ENCODE results near the gene RPL31.

Gene RPL31

DNA sequence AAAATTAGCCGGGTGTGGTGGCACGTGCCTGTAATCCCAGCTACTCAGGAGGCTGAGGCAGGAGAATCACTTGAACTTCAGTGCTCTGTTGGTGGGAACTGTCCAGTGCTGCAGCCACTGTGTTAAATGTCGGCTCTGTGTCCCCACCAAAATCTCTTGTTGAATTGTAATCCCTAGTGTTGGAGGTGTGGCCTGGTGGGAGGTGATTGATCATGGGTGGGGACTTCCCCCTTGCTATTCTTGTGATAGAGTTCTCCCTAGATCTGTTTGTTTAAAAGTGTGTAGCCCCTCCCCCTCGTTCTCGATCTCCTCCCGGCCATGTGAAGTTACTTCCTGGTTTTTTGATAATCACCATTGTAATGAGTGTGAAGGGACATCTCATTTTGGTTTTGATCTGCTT is 9.8 kb upstream of the RPL31 start:
- no peak for DNase-seq (ENCODE audit: insufficient read length, low spot score)
- no peak for FAIRE-seq

DNA sequence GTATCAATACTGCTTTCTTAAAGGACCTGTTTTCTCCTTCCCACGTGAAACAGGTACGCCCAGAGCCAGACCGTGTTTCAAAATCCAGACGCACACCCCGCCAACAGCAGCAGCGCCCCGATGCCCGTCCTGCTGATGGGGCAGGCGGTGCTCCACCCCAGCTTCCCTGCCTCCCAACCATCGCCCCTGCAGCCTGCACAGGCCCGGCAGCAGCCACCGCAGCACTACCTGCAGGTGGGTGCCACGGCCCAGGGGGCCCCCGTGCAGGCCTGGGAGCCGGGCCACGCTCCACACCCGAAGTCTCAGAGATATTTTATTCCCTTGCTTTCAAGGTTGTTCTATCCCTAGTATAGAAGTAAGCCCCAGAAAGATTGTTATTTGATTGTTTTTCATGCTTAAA is 8.8 kb upstream of the RPL31 start:
- no peak for FAIRE-seq

DNA sequence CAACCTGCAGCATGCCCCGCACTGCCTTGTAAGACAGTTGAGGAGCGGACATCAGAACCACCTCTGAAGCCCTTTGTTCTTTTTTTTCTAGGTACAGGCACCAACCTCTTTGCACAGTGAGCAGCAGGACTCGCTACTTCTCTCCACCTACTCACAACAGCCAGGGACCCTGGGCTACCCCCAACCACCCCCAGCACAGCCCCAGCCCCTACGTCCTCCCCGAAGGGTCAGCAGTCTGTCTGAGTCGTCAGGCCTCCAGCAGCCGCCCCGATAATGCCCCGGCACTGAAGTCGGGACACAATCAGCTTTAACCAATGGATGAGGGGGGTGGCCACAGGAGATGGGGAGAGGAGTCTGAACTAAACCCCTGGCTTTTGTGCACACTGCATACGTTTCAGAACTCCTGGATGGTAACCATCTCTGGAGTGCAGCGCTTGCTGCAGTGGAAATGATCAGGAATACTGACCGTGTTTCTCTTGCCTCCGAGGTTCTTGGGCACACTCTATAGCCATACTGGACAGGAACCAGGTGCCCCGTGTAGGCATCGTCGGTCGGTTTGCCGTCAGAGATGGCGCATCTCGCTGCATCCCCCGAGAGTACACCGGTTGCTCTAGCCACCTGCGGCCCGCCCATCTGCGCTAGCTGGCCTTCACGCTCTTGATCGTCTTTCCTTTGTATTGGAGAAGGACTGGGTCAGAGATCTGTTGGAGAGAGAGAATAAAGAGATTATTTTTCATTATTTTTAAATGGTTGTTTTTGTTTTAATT is 6.6 kb upstream of the RPL31 start:
- FAIRE-seq (no peak), DNase-seq (ENCODE audit: insufficient read length, low spot score) (no peak)

More for the DNA sequence above, 8.8 kb upstream of the RPL31 start:
- DNase-seq (ENCODE audit: insufficient read length, low spot score): no peak

DNA sequence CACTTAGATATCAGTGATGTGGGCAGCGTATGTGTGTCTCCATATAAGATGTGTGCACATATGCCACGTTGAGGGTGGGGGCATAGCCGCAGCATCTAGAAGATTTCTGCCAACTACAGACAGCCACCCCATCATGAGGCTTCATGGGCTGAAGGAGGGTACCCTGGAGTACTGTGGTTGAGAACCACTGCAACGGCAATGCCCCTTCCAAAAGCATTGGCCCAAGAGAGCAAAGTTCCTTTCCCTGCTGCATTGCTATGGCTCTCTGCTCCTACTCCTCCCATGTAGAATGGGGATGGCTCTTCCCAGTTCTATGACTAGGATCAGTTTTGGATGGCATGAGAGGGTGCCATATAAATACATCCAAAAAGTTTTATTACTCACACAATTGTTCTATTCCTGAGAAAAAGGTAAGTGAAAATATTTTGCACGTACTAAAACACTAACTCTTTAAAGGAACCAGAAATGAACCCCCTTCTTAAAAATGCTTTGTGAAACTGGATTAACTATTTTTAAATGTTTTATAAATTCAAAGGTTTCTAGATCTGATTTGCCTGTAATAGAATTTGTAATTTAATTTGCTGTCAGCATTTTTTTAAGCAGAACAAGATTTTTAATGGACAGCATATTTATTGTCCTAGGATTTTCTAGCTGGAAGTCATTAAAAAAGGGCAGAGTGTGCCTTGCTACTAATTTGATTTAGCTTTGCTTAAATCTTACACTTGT is 4.4 kb upstream of the RPL31 start:
- no peak for DNase-seq (ENCODE audit: insufficient read length, low spot score)
- FAIRE-seq: no peak

DNA sequence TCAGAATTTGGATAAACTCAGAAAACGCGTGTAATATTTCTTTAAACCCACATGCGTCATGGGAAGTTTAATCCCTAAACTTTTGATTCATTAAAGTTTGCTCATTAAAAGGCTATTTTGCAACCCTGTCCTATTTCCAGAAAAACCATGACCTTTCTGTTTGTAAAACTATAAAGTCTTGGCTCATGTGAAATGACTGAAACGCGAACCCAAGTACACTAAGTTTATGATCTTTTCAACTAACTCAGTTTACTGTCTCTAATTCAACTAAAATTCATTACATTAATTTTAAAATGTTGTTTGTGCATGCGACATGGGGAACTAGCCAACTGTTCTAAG is 3.9 kb upstream of the RPL31 start:
- FAIRE-seq (no peak), DNase-seq (ENCODE audit: insufficient read length, low spot score) (no peak)

DNA sequence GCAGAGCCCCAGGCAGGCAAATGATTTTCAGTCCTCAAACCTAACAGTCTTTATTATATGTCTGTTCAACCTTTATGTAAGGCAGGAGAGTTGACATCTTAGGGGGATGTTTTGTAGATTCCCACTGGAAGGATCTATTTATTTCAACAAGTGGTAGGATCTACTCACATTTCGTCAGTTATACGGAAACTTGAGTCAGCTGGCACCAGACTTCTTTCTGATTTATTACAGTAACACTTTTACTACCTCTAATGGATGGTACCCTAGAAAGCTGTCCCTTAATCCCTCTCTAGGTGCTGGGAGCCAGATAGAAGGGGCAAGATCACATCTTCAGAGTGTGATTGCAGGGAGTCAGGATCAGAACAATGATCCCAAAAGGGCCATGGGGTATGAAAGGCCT is 2.1 kb upstream of the RPL31 start:
- FAIRE-seq (no peak), DNase-seq (ENCODE audit: insufficient read length, low spot score) (no peak)

DNA sequence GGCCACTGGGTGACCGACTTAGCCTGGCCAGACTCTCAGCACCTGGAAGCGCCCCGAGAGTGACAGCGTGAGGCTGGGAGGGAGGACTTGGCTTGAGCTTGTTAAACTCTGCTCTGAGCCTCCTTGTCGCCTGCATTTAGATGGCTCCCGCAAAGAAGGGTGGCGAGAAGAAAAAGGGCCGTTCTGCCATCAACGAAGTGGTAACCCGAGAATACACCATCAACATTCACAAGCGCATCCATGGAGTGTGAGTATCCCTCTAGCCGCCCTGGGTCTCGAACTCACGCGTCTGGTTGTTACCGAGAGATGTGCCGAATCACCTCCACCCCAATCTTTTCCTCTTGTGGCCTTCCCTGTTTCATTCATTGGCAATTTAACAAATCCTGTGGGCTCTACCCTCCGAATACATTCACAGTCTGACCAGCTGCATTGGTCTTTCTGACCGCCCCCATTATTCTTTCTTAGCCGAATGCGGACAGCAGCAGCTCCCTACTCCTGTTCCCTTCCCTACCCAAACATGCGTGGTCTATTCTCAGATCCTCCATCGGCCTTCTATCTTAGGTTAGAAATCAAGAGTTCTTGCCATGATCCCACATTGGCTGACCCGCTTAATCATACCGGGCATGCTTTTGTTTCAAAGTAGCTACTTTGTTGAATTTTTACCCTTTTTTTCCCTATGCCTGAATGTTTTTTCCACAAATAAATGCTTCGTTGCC is 631 bp downstream of the RPL31 start:
- FAIRE-seq (peak; percentile 42), DNase-seq (ENCODE audit: insufficient read length, low spot score) (no peak)

DNA sequence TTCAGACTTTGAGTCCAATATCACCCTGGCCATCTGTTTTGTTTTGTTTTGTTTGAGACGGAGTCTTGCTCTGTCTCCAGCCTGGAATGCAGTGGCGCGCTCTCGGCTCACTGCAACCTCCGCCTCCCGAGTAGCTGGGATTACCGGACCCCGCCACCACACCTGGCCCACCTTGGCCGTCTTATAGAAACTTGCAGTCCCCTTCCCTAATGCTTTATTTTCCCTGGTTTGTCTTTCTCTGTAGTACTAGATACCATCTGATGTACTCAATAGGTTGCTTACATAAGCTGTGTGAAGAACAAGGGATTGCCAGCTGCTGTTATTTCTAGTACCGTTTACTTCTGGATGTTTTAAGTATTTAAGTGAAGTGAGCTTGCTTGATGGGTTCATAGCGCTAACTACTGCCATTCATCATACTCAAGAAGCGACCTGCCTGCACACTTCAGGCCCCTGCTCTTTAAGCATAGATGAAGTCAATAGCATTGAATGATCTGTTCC is 1.2 kb downstream of the RPL31 start:
- no peak for DNase-seq (ENCODE audit: insufficient read length, low spot score)

DNA sequence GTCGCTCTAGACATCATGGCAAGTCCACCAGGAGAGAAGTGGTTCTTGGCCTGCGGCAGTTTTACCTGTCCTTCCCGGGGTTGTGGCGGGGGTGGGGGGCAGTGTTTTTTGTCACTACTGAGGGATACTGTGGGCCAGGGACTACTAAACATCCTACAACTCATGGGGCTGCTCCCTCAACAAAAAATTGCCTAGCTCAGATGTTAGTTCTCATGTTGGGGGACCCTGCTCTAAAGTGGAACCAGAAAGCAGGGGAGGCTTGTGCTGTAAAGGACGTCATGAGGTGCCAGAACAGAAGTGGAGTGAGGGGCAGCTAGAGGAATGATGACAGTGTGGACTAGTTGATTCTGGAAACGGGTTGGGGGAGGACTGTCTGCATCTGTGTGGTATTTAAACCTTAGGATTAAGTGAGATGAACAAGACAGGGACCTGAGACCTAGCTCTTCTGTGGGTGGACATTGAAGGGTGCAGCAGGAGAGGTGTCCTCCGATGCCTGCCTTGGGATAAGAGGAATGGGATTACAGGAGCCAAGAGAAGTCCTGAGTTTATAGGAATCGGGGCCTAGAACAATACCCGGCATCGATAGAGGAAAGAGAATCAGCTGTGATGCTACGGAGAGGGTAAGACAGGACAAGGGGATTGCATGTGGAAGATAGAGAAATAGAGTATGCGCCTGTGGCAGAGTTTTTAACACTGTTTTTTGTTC is 2.7 kb downstream of the RPL31 start:
- FAIRE-seq: no peak

More for the DNA sequence above, 1.2 kb downstream of the RPL31 start:
- FAIRE-seq: no peak

DNA sequence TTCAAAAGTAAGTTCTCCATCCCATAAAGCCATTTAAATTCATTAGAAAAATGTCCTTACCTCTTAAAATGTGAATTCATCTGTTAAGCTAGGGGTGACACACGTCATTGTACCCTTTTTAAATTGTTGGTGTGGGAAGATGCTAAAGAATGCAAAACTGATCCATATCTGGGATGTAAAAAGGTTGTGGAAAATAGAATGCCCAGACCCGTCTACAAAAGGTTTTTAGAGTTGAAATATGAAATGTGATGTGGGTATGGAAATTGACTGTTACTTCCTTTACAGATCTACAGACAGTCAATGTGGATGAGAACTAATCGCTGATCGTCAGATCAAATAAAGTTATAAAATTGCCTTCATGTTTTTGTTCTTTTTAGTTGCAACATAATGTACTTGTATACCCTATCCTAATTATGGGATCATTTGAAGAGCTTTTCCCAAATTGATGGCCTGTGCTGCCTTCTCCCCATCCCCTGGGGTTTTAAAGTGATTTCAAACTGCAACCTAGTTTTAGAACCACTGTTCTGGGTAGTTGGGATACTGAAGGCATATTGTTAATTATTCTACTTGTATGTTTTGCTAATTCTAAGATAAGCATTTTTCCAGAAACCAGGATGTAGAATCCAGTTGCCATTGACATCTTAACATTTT is 4.1 kb downstream of the RPL31 start:
- DNase-seq (ENCODE audit: insufficient read length, low spot score) (no peak), FAIRE-seq (no peak)

More for the DNA sequence above, 2.7 kb downstream of the RPL31 start:
- no peak for DNase-seq (ENCODE audit: insufficient read length, low spot score)

DNA sequence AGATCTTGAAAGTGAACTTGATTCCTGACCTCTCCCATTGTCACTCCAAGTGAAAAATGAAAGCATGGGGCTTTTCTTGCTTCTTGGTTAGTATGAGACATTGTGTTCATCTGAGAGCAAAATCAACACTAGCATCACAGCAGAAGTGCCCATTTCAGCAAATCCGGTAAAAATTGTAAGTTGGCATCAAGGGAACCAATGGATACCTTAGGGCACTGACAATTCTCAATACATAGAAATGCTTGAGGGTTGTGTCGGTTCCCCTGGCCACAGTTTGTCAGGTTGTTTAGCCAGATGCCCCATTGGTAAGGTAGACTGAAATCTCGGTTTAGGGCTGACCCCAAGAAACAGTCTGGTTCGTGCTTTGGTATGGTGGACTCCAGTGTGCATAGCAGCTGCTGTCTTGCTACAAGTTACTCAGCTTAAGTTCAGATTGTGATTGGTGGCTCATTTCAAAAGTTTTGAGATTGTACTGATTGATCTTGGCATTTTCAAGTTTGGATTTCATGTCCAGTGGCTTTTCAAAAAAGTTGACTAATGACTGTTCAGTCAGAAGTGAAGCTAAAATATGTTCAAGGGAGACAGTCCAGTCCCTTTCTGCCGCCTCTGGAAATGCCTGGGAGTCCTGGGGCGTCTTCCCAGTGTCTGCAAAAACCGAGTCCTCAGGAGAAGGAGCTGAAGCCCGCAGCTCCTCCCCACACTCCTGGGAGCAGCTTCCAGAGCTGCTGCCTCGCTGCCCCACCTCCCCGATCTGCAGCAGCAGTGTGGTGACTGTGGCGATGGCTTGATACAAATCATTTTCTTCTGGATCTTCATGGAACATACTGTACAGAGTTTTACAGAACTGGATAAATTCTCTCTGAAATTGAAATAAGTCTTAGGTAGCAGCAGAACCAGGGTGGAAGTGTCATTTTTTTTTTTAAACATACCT is 5.6 kb downstream of the RPL31 start:
- DNase-seq (ENCODE audit: insufficient read length, low spot score) (no peak), FAIRE-seq (no peak)

DNA sequence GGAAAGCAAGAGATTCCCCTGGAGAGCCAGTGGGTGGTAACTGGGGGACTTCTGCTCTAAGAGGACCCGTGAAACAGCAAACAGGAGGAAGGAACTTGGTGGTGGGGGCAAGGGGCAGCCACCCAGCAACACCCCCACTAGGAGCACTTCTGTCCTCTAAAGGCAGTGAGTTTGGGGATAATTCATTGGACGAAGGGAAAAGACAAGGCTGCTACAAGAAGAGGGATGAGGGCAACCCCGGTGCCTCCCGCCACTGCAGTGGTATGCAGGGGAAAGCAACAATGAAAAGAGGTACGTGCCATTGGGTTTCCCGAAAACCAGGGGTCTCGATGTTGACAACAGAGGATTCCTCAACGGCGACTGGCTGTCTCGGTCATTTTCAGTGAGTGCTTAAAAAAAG is 9.1 kb downstream of the RPL31 start:
- FAIRE-seq (no peak), DNase-seq (ENCODE audit: insufficient read length, low spot score) (no peak)

DNA sequence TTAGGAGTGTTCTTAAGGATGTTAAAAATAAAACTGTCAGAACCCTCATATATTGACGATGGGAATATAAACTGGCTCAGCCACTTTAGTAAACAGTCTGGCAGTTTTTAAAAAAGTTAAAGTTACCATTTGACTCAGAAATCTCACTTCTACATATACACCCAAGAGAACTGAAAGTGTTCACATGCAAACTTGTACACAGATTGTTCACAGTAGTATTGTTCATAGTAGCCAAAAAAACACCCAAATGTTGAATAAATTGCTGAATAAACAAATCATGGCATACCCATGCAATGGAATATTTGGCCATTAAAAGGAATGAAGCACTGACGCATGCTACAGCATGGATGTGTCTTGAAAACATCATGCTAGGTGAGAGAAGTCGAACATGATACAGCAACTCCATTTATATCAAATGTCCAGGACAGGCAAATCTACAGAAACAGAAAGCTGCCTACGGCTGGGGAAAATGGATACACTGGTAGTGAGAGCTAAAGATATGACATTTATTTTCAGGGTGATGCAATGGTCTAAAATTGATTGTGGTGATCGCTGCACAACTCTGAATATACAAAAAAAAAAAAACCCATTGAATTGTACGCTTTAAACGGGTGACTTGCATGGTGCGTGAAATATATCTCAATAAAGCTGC is 10.1 kb downstream of the RPL31 start:
- FAIRE-seq (no peak), DNase-seq (ENCODE audit: insufficient read length, low spot score) (no peak)

DNA sequence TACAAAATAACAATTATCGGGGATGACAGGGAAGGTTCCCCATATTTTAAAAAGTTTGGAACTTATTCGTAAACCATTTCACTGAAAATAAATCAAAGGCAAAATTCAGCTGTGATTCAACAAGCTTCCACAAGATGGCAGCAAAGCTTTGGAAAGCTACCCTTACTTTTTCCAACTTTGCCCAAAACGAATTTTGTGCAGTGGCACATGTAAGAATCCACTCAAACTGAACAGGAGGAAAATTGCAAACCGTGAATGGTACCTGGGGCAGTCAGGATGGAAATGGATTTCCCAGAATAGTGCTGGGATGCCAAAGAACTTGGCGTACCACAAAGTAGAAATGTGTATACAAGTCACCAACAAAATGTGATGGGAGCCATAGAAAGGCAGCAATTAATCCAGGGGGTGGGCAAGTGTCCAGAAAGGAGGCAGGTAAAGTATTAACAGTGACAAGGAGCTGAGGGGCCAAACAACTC is 10.7 kb downstream of the RPL31 start:
- FAIRE-seq (peak; percentile 82), DNase-seq (ENCODE audit: insufficient read length, low spot score) (no peak)

DNA sequence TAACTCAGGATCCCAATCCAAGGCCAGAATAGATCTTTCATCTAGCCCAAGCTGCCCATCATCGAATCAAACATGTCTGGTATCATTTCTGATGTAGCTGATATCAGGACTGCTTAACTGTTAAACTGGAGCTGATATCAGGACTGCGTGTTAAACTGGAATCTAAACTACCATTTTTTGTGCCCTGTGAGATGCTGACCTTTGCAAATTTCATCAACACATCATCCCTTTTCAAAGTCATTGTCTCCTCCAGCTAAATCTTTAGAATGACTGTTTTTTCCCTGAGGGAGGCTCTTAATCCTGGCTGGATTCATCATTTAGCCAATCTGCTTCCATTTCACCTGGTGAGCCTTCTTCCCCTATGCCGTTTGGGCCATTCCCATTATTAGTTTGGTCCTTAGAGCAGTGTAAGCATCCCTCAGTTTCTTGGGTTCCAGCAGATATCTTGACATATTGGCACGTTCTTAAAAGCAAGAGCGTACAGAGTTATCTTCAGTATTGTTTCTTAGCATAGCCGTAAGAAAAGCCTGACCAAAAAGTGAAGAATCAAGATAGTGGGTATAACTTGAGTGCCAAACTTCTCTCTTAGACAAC is 12.3 kb downstream of the RPL31 start:
- FAIRE-seq (no peak), DNase-seq (ENCODE audit: insufficient read length, low spot score) (no peak)

DNA sequence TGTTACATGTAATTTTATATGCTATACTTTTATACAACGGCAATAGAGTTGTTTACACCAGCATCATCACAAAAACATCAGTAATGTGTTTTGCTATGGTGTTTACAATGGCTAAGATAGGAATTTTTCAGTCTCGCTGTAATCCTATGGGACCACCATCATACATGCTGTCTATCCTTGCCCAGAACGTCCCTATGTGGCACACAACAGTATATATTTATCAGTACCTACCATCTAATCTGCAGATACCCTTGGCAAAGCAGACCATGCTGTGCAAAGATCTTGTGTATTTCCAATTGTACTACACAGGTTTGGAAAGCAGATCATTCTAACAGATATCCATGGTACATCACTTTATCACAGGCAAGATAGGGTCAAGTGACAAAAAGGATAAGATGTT is 15.3 kb downstream of the RPL31 start:
- no peak for DNase-seq (ENCODE audit: insufficient read length, low spot score)
- FAIRE-seq: no peak

DNA sequence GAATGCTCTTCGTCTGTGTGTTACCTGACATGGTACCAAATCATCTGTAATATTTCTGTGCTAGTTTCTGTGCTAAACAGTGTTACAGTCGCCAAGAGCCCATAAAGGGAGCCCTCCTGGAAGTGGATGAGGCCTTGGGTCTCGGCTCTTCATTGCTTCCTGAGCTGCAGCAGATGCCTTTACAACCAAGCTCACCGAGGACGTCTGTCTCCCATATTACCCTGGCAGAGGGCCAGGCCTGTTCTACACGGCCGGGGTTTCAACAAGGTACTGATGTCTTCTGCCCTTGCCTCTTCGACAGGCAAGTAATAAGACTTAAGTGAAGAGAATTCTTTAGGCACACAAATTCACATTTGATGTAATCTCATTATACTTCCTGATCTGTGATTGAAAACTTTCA is 16.8 kb downstream of the RPL31 start:
- FAIRE-seq: no peak
- no peak for DNase-seq (ENCODE audit: insufficient read length, low spot score)

DNA sequence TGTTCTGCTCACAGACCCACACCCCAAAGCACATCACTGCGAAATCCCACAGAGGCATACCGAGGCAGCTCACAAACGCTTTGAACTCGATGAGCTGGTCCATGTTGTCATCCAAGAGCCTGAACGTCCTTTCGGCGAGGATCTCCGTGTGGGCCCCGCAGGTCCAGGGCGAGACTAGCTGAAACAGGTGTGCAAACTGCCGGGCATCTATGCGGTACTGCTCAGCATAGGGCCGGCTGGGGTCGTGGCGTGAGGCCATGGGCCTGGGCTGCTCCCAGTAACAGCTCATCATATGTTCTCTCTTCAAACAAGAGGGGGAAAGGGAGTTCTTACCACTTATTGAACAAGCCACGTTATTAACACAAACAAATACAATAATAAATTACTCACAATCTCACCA is 20.1 kb downstream of the RPL31 start:
- DNase-seq (ENCODE audit: insufficient read length, low spot score): no peak
- FAIRE-seq: no peak
